HepG2 (cell line): ENCODE measurements around the gene ZNF618. TPM values are rescaled to one million over a fixed set of nuclear protein-coding genes. Genes with fewer than 3 reads are reported as not detected.

Experiments used
- CCDC6 ChIP-seq: sonication (generic); formaldehyde crosslinking; IDR thresholded peaks from 2 replicates; pipeline ENCODE4 v1.8.1; 2022; ENCODE audit warnings: mild to moderate bottlenecking, missing genetic modification reagents, moderate library complexity
- FLYWCH1 ChIP-seq: sonication (generic); formaldehyde crosslinking; IDR thresholded peaks from 2 replicates; pipeline ENCODE4 v1.8.1; 2023; ENCODE audit warnings: mild to moderate bottlenecking, missing genetic modification reagents
- FOXA1 ChIP-seq, 2 experiments: fragments of 450-650 bp in 1 of 2; sonication (generic) in 1 of 2; formaldehyde crosslinking in 1 of 2; IDR thresholded peaks; 2 replicates each; pipeline versions ENCODE4 v1.4.0 to v1.6.1; 2016 to 2020; ENCODE audit warnings: missing genetic modification reagents in 1 of 2
- HMG20A ChIP-seq: IDR thresholded peaks from 2 replicates; pipeline ENCODE4 v1.6.1; 2016; ENCODE audit warnings: borderline replicate concordance
- MED8 ChIP-seq: sonication (generic); formaldehyde crosslinking; IDR thresholded peaks from 2 replicates; pipeline ENCODE4 v1.8.1; 2023; ENCODE audit warnings: mild to moderate bottlenecking, missing genetic modification reagents; ENCODE audit not compliant: insufficient replicate concordance
- NFKBIZ ChIP-seq: IDR thresholded peaks from 2 replicates; pipeline ENCODE4 v1.6.1; 2018; ENCODE audit warnings: missing genetic modification reagents, missing compliant biosample characterization
- PHF8 ChIP-seq: sonication (generic); formaldehyde crosslinking; IDR thresholded peaks from 2 replicates; pipeline ENCODE4 v1.5.0; 2020; ENCODE audit warnings: missing genetic modification reagents
- PITX1 ChIP-seq: sonication (generic); formaldehyde crosslinking; IDR thresholded peaks from 2 replicates; pipeline ENCODE4 v1.5.1; 2020; ENCODE audit warnings: mild to moderate bottlenecking, missing genetic modification reagents
- REXO4 ChIP-seq: sonication (generic); formaldehyde crosslinking; IDR thresholded peaks from 2 replicates; pipeline ENCODE4 v1.8.0; 2022; ENCODE audit warnings: missing genetic modification reagents, mild to moderate bottlenecking, borderline replicate concordance
- RFX1 ChIP-seq: fragments of 450-650 bp; IDR thresholded peaks from 2 replicates; pipeline ENCODE4 v1.6.1; 2017
- RORA ChIP-seq: sonication (generic); formaldehyde crosslinking; IDR thresholded peaks from 2 replicates; pipeline ENCODE4 v1.5.0; 2020; ENCODE audit warnings: mild to moderate bottlenecking, missing genetic modification reagents, moderate library complexity
- SP2 ChIP-seq: sonication (generic); formaldehyde crosslinking; IDR thresholded peaks from 2 replicates; pipeline ENCODE4 v1.5.1; 2020; ENCODE audit warnings: mild to moderate bottlenecking, missing genetic modification reagents
- U2AF2 ChIP-seq: fragments of 200-400 bp; formaldehyde crosslinking; IDR thresholded peaks from 2 replicates; pipeline ENCODE4 v1.6.1; 2017; ENCODE audit warnings: low read depth, mild to moderate bottlenecking, low read length
- ZNF207 ChIP-seq: fragments of 450-650 bp; IDR thresholded peaks from 2 replicates; pipeline ENCODE4 v1.6.1; 2016; ENCODE audit warnings: antibody characterized with exemption, borderline replicate concordance
- ZNF260 ChIP-seq: sonication (generic); formaldehyde crosslinking; IDR thresholded peaks from 2 replicates; pipeline ENCODE4 v1.4.0; 2020; ENCODE audit warnings: missing genetic modification reagents, low read depth, mild to moderate bottlenecking, borderline replicate concordance
- ZNF350 ChIP-seq: sonication (generic); formaldehyde crosslinking; IDR thresholded peaks from 2 replicates; pipeline ENCODE4 v1.4.0; 2020; ENCODE audit warnings: mild to moderate bottlenecking, low read depth, missing genetic modification reagents, borderline replicate concordance
- ZNF451 ChIP-seq: sonication (generic); formaldehyde crosslinking; IDR thresholded peaks from 2 replicates; pipeline ENCODE4 v1.5.0; 2020; ENCODE audit warnings: mild to moderate bottlenecking, missing genetic modification reagents
- ZNF615 ChIP-seq: sonication (generic); formaldehyde crosslinking; IDR thresholded peaks from 2 replicates; pipeline ENCODE4 v1.5.0; 2020; ENCODE audit warnings: mild to moderate bottlenecking, missing genetic modification reagents, borderline replicate concordance
- polyA plus RNA-seq, 8 experiments: library from polyadenylated mRNA; depleted of rRNA in 3 of 8; stranded (reverse) in 7 of 8; unstranded in 1 of 8; fragments of >200 nt; fragmentation: Illumina TruSeq in 4 of 8; extraction: Trizol in 4 of 8; gene quantifications; 2 replicates each; pipeline versions ENCODE4 v1.2.1 to v1.2.3, GENCODE V29; 2011 to 2016; ENCODE audit warnings: low read depth in 4 of 8, missing spikeins in 1 of 8, mixed read lengths in 1 of 8; ENCODE audit not compliant: insufficient read depth in 1 of 8
- total RNA-seq, 5 experiments: library from RNA; depleted of rRNA; stranded (reverse); fragments of >200 nt; fragmentation: Illumina TruSeq; extraction: Trizol; gene quantifications; 2 replicates each; pipeline ENCODE4 v1.2.3, GENCODE V29; 2016; ENCODE audit warnings: low read depth in 1 of 5
- TF ChIP-seq, protein P1 (sequence below): sonication (generic); formaldehyde crosslinking; conservative IDR thresholded peaks from 2 replicates; pipeline ENCODE4 v1.8.1; 2023; ENCODE audit warnings: missing genetic modification reagents
- TF ChIP-seq, protein P2 (sequence below): sonication (generic); formaldehyde crosslinking; IDR thresholded peaks from 2 replicates; pipeline ENCODE4 v1.4.0; 2020; ENCODE audit warnings: missing genetic modification reagents
- TF ChIP-seq, protein P3 (sequence below): IDR thresholded peaks from 2 replicates; pipeline ENCODE4 v1.4.0; 2020; ENCODE audit warnings: mild to moderate bottlenecking, missing genetic modification reagents

The ZNF618 gene
- total and polyA plus RNA-seq, 2 of the 13 experiments (the other 11 are each of a cell fraction or from before 2014, with no cell fraction given), result 0.07 TPM

DNA sequence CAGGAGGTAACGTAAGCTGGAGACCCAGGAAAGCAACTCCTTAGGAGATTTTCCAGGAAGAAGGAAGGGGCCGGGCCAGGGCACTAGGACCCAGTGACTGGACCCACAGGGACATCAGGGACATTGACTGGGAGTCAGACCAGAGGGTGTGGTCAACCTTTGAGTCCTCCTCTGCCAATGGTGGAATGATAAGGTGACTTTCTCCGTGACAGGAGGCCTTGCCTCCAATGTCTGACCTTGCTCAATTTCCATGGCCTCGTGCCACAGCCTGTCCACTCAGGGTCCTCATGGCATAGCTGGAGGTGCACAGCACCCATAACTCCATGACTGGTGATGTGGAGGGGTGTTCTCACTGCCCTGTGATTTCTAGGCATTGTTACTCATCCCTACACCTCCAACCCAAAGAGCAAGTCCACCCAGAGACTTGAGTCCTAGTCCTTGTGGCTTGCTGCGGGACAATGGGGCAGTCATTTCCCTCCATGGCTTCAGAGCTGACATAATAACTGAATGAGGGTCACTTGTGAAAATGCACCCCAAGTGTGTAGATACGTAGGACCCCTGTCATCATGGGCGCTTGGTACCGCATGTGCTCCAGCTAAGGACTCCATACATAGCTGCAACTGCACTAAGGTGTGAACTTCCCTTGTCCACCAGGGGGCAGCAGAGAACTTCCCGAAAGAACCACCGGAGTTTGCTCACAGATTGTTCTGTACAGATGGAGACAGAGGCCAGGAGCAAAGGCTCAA is 206.1 kb downstream of the ZNF618 start (continued):
- TF ChIP-seq, protein P1, sequence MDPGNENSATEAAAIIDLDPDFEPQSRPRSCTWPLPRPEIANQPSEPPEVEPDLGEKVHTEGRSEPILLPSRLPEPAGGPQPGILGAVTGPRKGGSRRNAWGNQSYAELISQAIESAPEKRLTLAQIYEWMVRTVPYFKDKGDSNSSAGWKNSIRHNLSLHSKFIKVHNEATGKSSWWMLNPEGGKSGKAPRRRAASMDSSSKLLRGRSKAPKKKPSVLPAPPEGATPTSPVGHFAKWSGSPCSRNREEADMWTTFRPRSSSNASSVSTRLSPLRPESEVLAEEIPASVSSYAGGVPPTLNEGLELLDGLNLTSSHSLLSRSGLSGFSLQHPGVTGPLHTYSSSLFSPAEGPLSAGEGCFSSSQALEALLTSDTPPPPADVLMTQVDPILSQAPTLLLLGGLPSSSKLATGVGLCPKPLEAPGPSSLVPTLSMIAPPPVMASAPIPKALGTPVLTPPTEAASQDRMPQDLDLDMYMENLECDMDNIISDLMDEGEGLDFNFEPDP, result no peak
- TF ChIP-seq U2AF2, result no peak
- no peak for TF ChIP-seq SP2 (CRISPR knock-in tag)
- 0 out of 2 replicates have a peak, but pooled peaks have one; percentile 41 for TF ChIP-seq CCDC6
- no peak for TF ChIP-seq RORA (CRISPR knock-in tag)
- TF ChIP-seq ZNF207, result no peak
- peak; percentile 57; the same call in 1 of the 2 replicates for TF ChIP-seq PITX1 (CRISPR knock-in tag)
- TF ChIP-seq HMG20A, result peak; percentile 39; the same call in 1 of the 2 replicates
- TF ChIP-seq, protein P2, sequence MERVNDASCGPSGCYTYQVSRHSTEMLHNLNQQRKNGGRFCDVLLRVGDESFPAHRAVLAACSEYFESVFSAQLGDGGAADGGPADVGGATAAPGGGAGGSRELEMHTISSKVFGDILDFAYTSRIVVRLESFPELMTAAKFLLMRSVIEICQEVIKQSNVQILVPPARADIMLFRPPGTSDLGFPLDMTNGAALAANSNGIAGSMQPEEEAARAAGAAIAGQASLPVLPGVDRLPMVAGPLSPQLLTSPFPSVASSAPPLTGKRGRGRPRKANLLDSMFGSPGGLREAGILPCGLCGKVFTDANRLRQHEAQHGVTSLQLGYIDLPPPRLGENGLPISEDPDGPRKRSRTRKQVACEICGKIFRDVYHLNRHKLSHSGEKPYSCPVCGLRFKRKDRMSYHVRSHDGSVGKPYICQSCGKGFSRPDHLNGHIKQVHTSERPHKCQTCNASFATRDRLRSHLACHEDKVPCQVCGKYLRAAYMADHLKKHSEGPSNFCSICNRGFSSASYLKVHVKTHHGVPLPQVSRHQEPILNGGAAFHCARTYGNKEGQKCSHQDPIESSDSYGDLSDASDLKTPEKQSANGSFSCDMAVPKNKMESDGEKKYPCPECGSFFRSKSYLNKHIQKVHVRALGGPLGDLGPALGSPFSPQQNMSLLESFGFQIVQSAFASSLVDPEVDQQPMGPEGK, result peak; percentile 17
- 0 out of 2 replicates have a peak, but pooled peaks have one; percentile 14 for TF ChIP-seq ZNF451 (CRISPR knock-in tag)
- peak; percentile 69; the same call in 1 of the 2 replicates for TF ChIP-seq ZNF350 (CRISPR knock-in tag)
- no peak for TF ChIP-seq RFX1
- peak; percentile 20 for TF ChIP-seq MED8 (CRISPR knock-in tag)
- TF ChIP-seq ZNF260 (CRISPR knock-in tag), result no peak
- no peak for TF ChIP-seq FOXA1 (IDR thresholded peaks at IDR 0.05)
- 0 out of 2 replicates have a peak, but pooled peaks have one; percentile 35 for TF ChIP-seq FOXA1 (CRISPR knock-in tag; IDR thresholded peaks at IDR 0.05)
- TF ChIP-seq PHF8 (CRISPR knock-in tag), result peak; percentile 42
- no peak for TF ChIP-seq ZNF615 (CRISPR knock-in tag)
- TF ChIP-seq REXO4 (CRISPR knock-in tag), result no peak
- 0 out of 2 replicates have a peak, but pooled peaks have one; percentile 64 for TF ChIP-seq FLYWCH1 (CRISPR knock-in tag)
- TF ChIP-seq NFKBIZ, result peak; percentile 86
- TF ChIP-seq, protein P3, sequence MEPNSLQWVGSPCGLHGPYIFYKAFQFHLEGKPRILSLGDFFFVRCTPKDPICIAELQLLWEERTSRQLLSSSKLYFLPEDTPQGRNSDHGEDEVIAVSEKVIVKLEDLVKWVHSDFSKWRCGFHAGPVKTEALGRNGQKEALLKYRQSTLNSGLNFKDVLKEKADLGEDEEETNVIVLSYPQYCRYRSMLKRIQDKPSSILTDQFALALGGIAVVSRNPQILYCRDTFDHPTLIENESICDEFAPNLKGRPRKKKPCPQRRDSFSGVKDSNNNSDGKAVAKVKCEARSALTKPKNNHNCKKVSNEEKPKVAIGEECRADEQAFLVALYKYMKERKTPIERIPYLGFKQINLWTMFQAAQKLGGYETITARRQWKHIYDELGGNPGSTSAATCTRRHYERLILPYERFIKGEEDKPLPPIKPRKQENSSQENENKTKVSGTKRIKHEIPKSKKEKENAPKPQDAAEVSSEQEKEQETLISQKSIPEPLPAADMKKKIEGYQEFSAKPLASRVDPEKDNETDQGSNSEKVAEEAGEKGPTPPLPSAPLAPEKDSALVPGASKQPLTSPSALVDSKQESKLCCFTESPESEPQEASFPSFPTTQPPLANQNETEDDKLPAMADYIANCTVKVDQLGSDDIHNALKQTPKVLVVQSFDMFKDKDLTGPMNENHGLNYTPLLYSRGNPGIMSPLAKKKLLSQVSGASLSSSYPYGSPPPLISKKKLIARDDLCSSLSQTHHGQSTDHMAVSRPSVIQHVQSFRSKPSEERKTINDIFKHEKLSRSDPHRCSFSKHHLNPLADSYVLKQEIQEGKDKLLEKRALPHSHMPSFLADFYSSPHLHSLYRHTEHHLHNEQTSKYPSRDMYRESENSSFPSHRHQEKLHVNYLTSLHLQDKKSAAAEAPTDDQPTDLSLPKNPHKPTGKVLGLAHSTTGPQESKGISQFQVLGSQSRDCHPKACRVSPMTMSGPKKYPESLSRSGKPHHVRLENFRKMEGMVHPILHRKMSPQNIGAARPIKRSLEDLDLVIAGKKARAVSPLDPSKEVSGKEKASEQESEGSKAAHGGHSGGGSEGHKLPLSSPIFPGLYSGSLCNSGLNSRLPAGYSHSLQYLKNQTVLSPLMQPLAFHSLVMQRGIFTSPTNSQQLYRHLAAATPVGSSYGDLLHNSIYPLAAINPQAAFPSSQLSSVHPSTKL (CRISPR knock-in tag), result peak; percentile 59
